ENCODE results near the gene MARS1.

DNA sequence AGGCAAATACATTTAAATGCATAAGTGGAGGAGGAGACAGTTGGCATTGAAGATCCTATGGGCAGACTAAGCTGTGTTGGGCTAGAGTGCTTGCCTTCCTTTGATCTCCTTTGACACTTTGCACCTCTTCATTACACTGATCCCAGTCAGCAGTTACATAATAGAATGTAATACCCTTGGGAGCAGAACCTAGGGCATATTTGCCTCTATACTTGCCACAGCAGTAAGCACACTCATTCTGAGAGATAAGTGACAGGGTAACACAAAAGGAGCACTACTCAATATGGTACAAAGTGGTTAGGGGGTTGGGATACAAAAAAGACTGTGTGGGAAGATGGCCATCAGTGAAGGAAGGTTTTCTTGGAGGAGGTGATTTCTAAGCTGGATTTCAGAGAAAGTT is 9.0 kb downstream of the MARS1 start:
- TF ChIP-seq, protein P1, sequence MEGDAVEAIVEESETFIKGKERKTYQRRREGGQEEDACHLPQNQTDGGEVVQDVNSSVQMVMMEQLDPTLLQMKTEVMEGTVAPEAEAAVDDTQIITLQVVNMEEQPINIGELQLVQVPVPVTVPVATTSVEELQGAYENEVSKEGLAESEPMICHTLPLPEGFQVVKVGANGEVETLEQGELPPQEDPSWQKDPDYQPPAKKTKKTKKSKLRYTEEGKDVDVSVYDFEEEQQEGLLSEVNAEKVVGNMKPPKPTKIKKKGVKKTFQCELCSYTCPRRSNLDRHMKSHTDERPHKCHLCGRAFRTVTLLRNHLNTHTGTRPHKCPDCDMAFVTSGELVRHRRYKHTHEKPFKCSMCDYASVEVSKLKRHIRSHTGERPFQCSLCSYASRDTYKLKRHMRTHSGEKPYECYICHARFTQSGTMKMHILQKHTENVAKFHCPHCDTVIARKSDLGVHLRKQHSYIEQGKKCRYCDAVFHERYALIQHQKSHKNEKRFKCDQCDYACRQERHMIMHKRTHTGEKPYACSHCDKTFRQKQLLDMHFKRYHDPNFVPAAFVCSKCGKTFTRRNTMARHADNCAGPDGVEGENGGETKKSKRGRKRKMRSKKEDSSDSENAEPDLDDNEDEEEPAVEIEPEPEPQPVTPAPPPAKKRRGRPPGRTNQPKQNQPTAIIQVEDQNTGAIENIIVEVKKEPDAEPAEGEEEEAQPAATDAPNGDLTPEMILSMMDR (IDR thresholded peaks at IDR 0.05; ENCODE audit: insufficient read depth, low read length) = no peak
- TF ChIP-seq GABPA (IDR thresholded peaks at IDR 0.05; ENCODE audit: low read depth) = no peak

Data from HL-60 (cell line).